CD4-positive, alpha-beta T cell treated with Interleukin-10 for 1 hour (primary cell): ENCODE results near the gene SYT17.

Experiments used
- DNase-seq: peaks from one replicate; pipeline ENCODE4 v3.0.0-alpha.2; 2020

Gene SYT17

DNA sequence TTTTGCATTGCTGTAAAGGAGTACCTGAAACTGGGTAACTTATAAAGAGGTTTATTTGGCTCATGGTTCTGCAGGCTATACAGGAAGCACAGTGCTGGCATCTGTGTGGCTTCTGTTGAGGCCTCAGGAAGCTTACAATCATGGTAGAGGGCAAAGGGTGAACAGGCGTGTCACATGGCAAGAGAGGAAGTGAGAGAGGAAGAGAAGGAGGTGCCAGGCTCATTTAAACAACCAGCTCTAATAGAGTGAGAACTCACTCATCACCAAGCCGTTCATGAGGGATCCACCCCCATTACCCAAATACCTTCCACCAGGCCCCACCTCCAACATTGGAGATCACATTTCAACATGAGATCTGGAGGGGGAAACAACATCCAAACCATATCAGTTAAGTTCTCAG is 101.1 kb downstream of the SYT17 start:
- no peak for DNase-seq

- no peak for DNase-seq
These were observed 106.2 kb downstream of the SYT17 start for GRCh38 chr16:19274165-19274797.

- no peak for DNase-seq
These were observed 110.4 kb downstream of the SYT17 start for GRCh38 chr16:19278403-19278802.

DNA sequence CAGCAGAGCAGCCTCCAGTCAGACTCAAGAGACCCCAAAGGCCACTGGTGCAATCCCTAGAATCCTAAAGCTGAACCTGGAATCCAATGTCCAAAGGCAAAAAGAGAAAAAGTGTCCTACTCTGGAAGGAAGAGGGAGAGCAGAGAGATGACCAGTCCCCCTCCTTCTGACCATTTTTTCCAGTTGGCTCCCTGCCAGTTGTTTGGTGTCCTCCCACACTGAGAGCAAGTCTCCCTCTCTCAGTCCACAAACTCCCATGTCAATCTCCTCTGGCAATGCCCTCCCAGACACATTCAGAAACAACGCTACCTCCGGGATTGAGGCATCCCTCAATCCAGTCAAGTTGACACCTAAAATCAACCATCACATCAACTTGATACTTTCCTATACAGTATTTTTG is 113.2 kb downstream of the SYT17 start:
- no peak for DNase-seq

GRCh38 chr16:19282101-19282500 is 114.1 kb downstream of the SYT17 start:
- no peak for DNase-seq

GRCh38 chr16:19283637-19284036 is 115.6 kb downstream of the SYT17 start:
- DNase-seq, result no peak

- DNase-seq, result no peak
These were observed 116.2 kb downstream of the SYT17 start for GRCh38 chr16:19284207-19284606.

DNA sequence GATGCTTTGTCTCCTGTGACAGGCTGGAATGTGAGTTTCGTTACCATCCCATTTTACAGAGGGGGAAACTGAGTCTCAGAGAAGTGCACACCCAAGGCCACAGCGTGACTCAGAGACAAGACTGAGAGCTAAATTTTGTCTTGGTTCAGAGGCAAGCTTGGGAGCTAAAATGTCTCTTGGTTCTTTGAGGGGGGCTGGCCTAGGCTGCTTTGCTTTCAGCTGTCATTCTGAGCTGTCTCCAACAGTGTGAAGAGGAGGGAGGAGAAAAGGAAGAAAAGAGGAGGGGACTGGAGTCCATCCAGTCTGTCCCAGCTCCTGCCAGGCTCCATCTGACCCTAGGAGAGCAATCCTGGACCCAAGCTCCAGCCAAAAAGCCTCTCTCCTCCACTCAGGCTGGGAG is 117.4 kb downstream of the SYT17 start, which contains the start of gene CLEC19A:
Gene CLEC19A (plus strand): TSS at position 301 of the 400 bp plus-strand sequence. CDS start 121 bp downstream, outside the sequence.
- no peak for DNase-seq

DNA sequence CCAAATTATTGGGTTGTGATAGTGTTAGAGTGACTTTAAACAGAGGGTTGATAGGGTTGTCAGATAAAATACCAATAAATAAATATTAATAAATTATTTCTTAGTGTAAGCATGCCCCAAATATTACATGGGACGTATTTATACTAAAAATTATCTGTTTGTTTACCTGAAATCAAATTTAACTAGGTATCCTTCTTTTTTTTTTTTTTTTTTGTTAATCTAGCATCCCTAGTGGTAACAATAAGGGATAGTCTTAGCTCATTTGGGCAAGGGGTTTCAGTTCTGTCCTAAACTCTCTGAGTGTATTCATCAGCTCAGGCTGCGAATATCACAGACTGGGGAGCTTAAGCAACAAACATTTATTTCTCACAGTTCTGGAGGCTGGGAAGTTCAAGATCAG is 118.8 kb downstream of the SYT17 start:
- DNase-seq, result no peak

DNA sequence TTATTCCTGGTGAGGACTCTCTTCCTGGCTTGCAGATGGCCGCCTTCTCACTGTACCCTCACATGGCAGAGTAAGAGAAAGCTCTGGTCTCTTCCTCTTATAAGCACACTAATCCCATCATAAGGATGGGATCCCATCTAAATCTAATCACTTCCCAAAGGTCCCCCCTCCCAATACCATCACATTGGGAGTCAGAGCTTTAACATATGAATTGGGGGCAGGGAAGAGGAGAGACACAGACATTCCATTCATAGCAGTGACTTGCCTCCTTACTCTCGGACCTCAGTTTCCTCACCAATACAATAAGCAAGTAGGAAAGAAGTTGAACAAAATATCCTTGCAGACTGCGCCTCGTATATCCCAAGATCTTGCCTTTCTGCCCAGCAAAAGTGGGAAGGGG is 119.2 kb downstream of the SYT17 start:
- no peak for DNase-seq

- DNase-seq, result no peak
These were observed 121.1 kb downstream of the SYT17 start for GRCh38 chr16:19288872-19289799.

GRCh38 chr16:19289811-19290485 is 121.9 kb downstream of the SYT17 start:
- no peak for DNase-seq

GRCh38 chr16:19290860-19291259 is 122.8 kb downstream of the SYT17 start:
- DNase-seq, result no peak

- DNase-seq, result no peak
These were observed 123.4 kb downstream of the SYT17 start for GRCh38 chr16:19291475-19291874.

DNA sequence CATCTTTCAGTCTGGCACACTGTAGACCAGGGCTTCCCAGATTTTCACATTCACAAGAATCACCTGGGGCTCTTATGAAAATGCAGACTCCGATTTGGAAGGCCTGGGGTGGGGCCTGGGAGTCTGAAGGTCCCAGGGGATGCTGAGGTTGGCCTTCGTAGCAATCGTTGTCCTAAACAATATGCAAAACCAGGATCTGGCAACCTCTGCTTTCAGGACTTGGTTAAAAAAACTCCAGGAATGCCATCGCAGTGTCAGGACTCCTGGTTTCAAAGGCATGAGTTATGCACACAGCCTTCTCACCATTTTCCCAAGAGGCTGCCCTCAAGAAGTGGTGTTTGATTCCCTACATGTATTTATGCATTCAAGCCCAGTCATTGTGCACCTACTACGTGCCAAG is 124.1 kb downstream of the SYT17 start:
- DNase-seq, result no peak

DNA sequence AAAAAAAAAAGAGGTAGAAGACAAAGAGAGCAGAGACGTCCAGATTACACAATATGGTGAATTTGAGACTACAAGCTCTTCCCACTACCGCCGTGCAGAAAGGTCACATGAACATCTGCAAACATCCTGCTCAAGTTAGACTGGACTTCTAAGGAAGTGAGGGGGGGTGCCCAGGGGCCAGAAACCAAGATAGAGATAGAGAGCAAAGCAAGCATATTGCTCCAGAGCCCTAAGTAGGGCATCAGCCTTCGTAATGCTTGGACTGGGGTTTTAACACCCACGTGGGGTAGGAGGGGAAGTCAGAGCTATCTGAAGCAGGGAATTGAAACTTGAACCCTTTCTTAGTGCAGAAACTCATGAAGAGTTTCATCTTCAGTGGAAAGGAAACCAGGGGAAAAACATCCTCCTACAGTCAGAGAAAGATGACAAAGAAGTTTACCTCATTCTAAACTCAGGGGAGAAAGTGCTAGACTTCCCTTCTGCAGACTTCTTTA is 126.2 kb downstream of the SYT17 start:
- DNase-seq, result peak; percentile 0

- DNase-seq, result no peak
These were observed 127.4 kb downstream of the SYT17 start for GRCh38 chr16:19295393-19295792.

DNA sequence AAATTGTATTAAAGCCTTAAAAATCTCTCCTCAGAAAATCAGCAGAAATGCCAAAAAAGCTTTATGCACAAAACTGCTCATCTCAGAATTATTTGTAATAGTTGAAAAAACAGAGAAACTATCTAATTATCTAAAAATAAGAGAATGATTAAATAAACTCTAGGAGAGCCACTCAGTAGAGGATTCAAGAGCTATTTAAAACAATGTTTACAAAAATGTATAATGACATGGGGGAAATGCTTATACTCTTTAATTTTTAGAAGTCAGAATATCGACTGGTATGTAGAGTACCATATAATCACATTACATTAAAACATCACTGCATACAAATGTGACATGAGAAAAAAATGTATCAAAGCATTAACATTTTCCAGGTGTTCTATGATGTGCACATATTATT is 129.4 kb downstream of the SYT17 start:
- DNase-seq, result no peak

- DNase-seq, result no peak
These were observed 131.5 kb downstream of the SYT17 start for GRCh38 chr16:19299565-19299964.

DNA sequence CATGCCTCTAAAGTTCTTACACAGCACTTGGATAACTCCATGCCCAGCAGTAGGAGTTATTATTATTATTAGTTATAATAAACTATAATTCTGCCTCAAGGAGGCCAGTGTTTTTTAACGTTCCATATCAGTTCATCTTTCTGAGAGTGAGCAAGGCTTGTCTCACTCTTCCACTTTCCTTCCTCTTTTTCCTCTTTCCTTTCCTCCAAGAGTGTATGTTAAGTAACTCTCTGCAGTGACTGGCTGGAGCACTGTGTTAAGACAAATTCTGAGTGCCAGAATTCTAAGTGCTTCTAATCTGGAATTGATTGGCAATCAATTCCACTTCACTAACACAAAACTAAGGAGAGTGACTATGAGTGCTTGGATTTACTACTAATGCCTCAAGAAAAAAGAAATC is 133.9 kb downstream of the SYT17 start:
- no peak for DNase-seq

DNA sequence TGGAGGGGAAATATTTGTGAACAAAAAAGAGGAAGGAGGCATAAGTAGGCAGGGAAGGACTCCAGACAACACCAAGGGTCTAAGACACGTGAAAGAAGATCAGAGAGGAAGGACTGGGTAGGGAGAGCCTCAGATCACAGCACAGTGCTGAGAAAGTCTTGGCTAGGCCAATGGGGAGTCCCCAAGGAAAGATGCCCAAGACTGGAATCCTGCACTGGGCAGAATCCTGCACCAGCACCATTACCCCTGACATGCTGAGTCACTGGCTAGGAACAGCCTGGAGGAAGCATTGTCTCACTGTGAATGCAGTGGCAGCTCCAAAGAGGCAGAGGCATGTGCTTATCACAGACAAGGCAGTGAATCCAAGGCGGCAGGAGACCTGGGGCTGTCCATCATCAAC is 136.7 kb downstream of the SYT17 start:
- no peak for DNase-seq

DNA sequence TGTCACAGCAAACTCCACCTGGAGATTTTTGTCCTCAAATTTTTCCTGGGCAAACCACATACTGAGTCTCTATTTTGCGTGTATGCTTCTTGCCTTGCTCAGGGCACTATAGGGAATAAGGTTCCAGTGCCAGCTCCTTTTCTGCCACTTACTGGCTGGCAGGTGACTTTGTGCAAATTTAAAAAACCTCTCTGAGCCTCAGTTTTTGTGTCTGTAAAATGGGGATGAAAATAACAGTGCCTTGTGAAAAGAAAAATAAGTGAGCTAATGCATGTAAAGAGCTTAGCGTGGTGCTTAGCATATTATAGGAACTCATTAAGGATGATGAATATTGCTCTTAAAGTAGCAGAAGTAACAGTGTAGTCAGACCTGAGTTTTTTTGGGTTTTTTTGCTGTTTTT is 137.4 kb downstream of the SYT17 start:
- DNase-seq, result no peak

- no peak for DNase-seq
These were observed 139.7 kb downstream of the SYT17 start for GRCh38 chr16:19307587-19308241.
